ENCODE results near the gene EARS2. TPM values are rescaled to one million over a fixed set of nuclear protein-coding genes. Genes with fewer than 3 reads are reported as not detected.
"Not testable (repeated sequence)": the region's sequence is repeated elsewhere in the genome, so short reads cannot be mapped to it uniquely, and the experiment has no call there.

The EARS2 gene
- total RNA-seq, 1 donor from 2014 or later: 29.0 TPM

DNA sequence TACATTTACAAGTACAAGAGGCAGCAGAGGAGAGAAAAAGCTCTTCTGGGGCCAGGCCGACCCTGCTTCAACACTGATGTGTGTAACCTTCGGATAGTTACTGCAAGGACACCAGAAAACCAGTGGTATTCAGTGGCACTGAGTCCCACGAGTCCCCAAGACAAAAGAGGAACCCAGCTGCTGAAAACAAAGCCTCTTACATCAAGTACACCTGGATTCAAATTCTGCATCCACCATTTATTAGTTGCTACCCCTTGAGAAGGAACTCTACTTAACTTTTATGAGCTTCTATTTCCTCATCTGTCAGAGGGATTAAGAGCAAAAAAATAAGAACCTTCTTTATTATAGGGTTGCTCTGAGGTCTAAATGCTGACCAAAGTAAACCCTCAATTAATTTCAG lies 2.6 kb downstream of the EARS2 start:
- Mint-ChIP-seq H3K4me1 (peaks cover 13% of the 10 kb centered on the region), H3K4me3 (no peak overlapping the region), H3K27ac (no peak overlapping the region), H3K9me3 (no peaks in the 10 kb centered on the region), H3K27me3 (ENCODE audit: low read depth) (no peaks in the 10 kb centered on the region), H3K36me3 (peaks cover 14% of the 10 kb centered on the region)
- no peak for TF ChIP-seq CTCF (IDR thresholded peaks at IDR 0.05; ENCODE audit: unreplicated experiment)
- no peak for DNase-seq (ENCODE audit: low spot score in 2 of 2, unreplicated experiment in 2 of 2)

DNA sequence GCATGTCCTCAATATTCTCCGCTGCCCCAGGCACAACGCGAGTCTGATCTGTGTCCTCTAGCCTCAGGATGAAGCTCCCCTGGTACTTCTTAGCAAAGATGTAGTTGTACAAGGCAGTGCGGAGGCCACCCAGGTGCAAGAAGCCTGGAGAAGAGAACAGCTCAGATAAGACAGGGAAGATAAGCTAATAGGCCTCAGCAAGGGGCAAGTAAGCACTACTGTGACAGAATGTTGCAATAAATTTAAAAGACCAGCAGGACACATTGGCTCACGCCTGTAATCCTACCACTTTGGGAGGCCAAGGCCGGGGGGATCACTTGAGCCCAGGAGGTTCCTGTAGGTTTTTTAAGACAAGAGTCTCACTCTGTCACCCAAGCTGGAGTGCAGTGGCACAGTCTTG lies 5.0 kb downstream of the EARS2 start:
- no peak for DNase-seq (ENCODE audit: low spot score in 2 of 2, unreplicated experiment in 2 of 2)
- Mint-ChIP-seq H3K27ac (no peak overlapping the region), H3K4me1 (peaks cover 6% of the 10 kb centered on the region), H3K4me3 (no peak overlapping the region), H3K9me3 (no peaks in the 10 kb centered on the region), H3K27me3 (ENCODE audit: low read depth) (no peaks in the 10 kb centered on the region), H3K36me3 (peaks cover 23% of the 10 kb centered on the region)
- TF ChIP-seq CTCF (IDR thresholded peaks at IDR 0.05; ENCODE audit: unreplicated experiment): no peak

DNA sequence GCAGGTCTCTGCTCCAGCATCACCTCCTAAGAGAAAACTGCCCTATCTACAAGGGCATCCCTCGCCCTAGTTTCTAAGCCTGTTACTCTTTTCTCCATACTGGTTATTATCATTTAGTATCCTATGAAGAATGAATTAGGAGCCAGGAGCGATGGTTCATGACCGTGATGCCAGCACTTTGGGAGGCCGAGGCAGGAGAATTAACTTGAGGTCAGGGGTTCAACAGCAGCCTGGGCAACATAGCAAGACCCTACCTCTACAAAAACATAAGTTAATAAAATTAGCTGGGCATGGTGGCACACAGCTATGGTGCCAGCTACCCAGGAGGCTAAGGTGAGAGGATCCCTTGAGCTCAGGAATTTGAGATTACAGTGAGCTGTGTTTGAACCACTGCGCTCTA lies 7.2 kb downstream of the EARS2 start:
- no peaks in the 10 kb centered on the region for H3K9me3 Mint-ChIP-seq
- no peak for TF ChIP-seq CTCF (IDR thresholded peaks at IDR 0.05; ENCODE audit: unreplicated experiment)
- DNase-seq (ENCODE audit: low spot score in 2 of 2, unreplicated experiment in 2 of 2): no peak
- no peaks in the 10 kb centered on the region for H3K27me3 Mint-ChIP-seq (ENCODE audit: low read depth)
- H3K27ac Mint-ChIP-seq: no peak overlapping the region
- no peak overlapping the region for H3K4me3 Mint-ChIP-seq
- no peaks in the 10 kb centered on the region for H3K4me1 Mint-ChIP-seq
- H3K36me3 Mint-ChIP-seq: peaks cover 27% of the 10 kb centered on the region

DNA sequence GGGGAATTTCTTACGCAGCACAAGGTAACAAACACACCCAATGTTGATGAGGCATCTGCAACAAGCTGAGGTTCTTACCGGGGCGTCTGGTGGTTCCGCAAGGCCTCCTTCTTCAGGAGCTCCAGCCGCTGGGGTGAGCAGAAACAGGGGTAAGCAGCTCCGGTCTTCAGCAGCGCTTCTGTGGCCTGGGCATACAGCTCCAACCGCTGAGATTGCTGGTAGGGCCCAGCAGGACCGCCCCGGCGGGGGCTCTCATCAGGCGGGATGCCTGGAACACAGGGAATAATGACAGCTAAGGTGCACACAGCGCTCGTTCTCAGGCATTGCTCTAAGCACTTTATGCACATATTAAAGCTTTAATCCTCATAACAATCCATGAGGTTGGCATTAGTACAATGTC lies 12.7 kb downstream of the EARS2 start:
- Mint-ChIP-seq H3K4me1 (no peaks in the 10 kb centered on the region), H3K27me3 (ENCODE audit: low read depth) (no peaks in the 10 kb centered on the region), H3K27ac (no peak overlapping the region), H3K4me3 (no peak overlapping the region), H3K9me3 (no peaks in the 10 kb centered on the region), H3K36me3 (peaks cover 21% of the 10 kb centered on the region)
- no peak for TF ChIP-seq CTCF (IDR thresholded peaks at IDR 0.05; ENCODE audit: unreplicated experiment)
- no peak for DNase-seq (ENCODE audit: low spot score in 2 of 2, unreplicated experiment in 2 of 2)

DNA sequence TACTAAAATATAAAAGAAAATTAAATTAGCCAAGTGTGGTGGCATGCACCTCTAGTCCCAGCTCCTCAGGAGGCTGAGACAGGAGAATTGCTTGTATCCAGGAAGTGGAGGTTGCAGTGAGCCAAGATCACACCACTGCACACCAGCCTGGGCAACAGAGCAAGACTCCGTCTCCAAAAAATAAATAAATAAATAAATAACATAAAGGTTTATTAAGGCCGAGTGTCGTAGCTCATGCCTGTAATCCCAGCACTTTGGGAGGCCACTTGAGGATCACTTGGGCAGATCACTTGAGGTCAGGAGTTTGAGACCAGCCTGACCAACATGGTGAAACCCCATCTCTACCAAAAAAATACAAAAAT lies 16.4 kb downstream of the EARS2 start:
- not testable (repeated sequence) for H3K4me1 Mint-ChIP-seq; H3K4me3 Mint-ChIP-seq; DNase-seq (ENCODE audit: low spot score in 2 of 2, unreplicated experiment in 2 of 2); H3K9me3 Mint-ChIP-seq; H3K27ac Mint-ChIP-seq; H3K27me3 Mint-ChIP-seq (ENCODE audit: low read depth)
- peaks cover 16% of the 10 kb centered on the region for H3K36me3 Mint-ChIP-seq

DNA sequence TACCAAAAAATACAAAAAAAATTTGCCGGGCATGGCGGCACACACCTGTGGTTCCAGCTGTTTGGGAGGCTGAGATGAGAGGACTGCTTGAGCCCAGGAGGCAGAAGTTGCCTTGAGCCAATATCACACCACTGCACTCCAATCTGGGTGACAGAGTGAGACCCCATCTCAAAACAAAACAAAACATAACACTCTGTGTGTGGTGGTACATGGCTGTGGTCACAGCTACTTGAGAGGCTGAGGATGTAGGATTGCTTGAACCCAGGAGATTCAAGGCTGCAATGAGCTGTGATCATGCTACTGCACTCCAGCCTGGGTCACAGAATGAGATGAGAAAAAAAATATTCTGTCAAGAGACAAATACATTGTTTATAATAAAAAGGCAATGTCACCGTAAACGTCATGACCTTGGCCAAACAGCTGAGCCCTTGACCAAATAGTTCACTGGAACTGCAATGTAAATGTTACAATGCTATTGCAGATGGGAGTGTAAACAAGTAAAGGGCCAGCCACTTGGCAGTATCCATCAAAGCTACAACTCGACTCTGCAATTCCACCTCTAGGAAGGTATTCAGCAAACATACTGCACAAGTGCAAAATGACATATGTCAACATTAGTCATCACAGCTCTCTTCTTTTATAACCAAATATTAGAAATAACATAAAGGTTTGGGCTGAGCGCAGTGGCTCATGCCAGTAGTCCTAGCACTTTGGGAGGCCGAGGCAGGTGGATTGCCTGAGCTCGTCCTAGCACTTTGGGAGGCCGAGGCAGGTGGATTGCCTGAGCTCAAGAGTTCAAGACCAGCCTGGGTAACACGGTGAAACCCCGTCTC lies 16.9 kb downstream of the EARS2 start:
- DNase-seq (ENCODE audit: low spot score in 2 of 2, unreplicated experiment in 2 of 2): no peak
- H3K4me1 Mint-ChIP-seq: no peaks in the 10 kb centered on the region
- no peaks in the 10 kb centered on the region for H3K27me3 Mint-ChIP-seq (ENCODE audit: low read depth)
- H3K9me3 Mint-ChIP-seq: no peaks in the 10 kb centered on the region
- no peak overlapping the region for H3K4me3 Mint-ChIP-seq
- TF ChIP-seq CTCF (IDR thresholded peaks at IDR 0.05; ENCODE audit: unreplicated experiment): no peak
- H3K27ac Mint-ChIP-seq: no peak overlapping the region
- peaks cover 20% of the 10 kb centered on the region for H3K36me3 Mint-ChIP-seq
